ENCODE results near the gene ZNF792. TPM values are rescaled to one million over a fixed set of nuclear protein-coding genes. Genes with fewer than 3 reads are reported as not detected.
"Not testable (repeated sequence)": the region's sequence is repeated elsewhere in the genome, so short reads cannot be mapped to it uniquely, and the experiment has no call there.

Gene ZNF792
- total RNA-seq, 1 donor from 2014 or later: 5.9 TPM

GRCh38 chr19:34994643-34995541 lies 30.9 kb upstream of the ZNF792 start:
- peaks cover 9% of the 10 kb centered on the region for H3K4me1 ChIP-seq (ENCODE audit: insufficient read depth, low read length)
- Mint-ChIP-seq H3K27ac (ENCODE audit: unreplicated experiment) (no peak overlapping the region), H3K9me3 (ENCODE audit: unreplicated experiment) (peaks cover 6% of the 10 kb centered on the region), H3K27me3 (ENCODE audit: low read depth, unreplicated experiment) (peaks cover 2% of the 10 kb centered on the region), H3K4me3 (ENCODE audit: unreplicated experiment) (no peak overlapping the region), H3K36me3 (ENCODE audit: low read depth, unreplicated experiment) (no peaks in the 10 kb centered on the region), H3K4me1 (ENCODE audit: low read depth, unreplicated experiment) (no peaks in the 10 kb centered on the region)
- TF ChIP-seq EZH2 (IDR thresholded peaks at IDR 0.05; ENCODE audit: insufficient read depth, low read length): no peak
- TF ChIP-seq CTCF (IDR thresholded peaks at IDR 0.05; ENCODE audit: insufficient read depth, low read depth, low read length): no peak
- no peaks in the 10 kb centered on the region for H3K9me3 ChIP-seq (ENCODE audit: insufficient read depth, low read depth, low read length)
- H3K4me3 ChIP-seq (ENCODE audit: insufficient read depth, low read depth, low read length): no peak overlapping the region
- DNase-seq (ENCODE audit: low read depth) (no peak), FAIRE-seq (no peak)
- no peak overlapping the region for H3K4me2 ChIP-seq (ENCODE audit: low read length)
- H3K27me3 ChIP-seq (ENCODE audit: insufficient read depth, low read length): no peaks in the 10 kb centered on the region
- no peak overlapping the region for H3K9ac ChIP-seq (ENCODE audit: low read length)
- peaks cover 6% of the 10 kb centered on the region for H3K79me2 ChIP-seq (ENCODE audit: insufficient read depth, low read length)
- H4K20me1 ChIP-seq (ENCODE audit: insufficient read depth, low read length): no peaks in the 10 kb centered on the region
- H2AFZ ChIP-seq (ENCODE audit: low read depth, low read length): no peak overlapping the region
- no peak overlapping the region for H3K27ac ChIP-seq (ENCODE audit: low read depth, low read length)
- H3K36me3 ChIP-seq (ENCODE audit: insufficient read depth, low read length): no peaks in the 10 kb centered on the region

- no peak for FAIRE-seq
- peaks cover 5% of the 10 kb centered on the region for H3K4me1 ChIP-seq (ENCODE audit: insufficient read depth, low read length)
- H3K9me3 Mint-ChIP-seq (ENCODE audit: unreplicated experiment): peaks cover 6% of the 10 kb centered on the region
These were observed 30.2 kb upstream of the ZNF792 start for GRCh38 chr19:34994286-34994642.

GRCh38 chr19:34992582-34992981 lies 28.6 kb upstream of the ZNF792 start:
- not testable (repeated sequence) for H3K4me1 Mint-ChIP-seq (ENCODE audit: low read depth, unreplicated experiment); H4K20me1 ChIP-seq (ENCODE audit: insufficient read depth, low read length); H3K27ac Mint-ChIP-seq (ENCODE audit: unreplicated experiment); H3K79me2 ChIP-seq (ENCODE audit: insufficient read depth, low read length); H3K36me3 ChIP-seq (ENCODE audit: insufficient read depth, low read length); H3K9me3 ChIP-seq (ENCODE audit: insufficient read depth, low read depth, low read length); H3K27me3 ChIP-seq (ENCODE audit: insufficient read depth, low read length); H2AFZ ChIP-seq (ENCODE audit: low read depth, low read length); H3K9me3 Mint-ChIP-seq (ENCODE audit: unreplicated experiment); H3K9ac ChIP-seq (ENCODE audit: low read length); H3K27me3 Mint-ChIP-seq (ENCODE audit: low read depth, unreplicated experiment); DNase-seq (ENCODE audit: low read depth); FAIRE-seq; H3K4me1 ChIP-seq (ENCODE audit: insufficient read depth, low read length); H3K4me3 ChIP-seq (ENCODE audit: insufficient read depth, low read depth, low read length); H3K27ac ChIP-seq (ENCODE audit: low read depth, low read length); H3K4me3 Mint-ChIP-seq (ENCODE audit: unreplicated experiment); H3K4me2 ChIP-seq (ENCODE audit: low read length); H3K36me3 Mint-ChIP-seq (ENCODE audit: low read depth, unreplicated experiment)

More at GRCh38 chr19:34994286-34994642, 30.2 kb upstream of the ZNF792 start:
- DNase-seq (ENCODE audit: low read depth): no peak
- peaks cover 2% of the 10 kb centered on the region for H3K27me3 Mint-ChIP-seq (ENCODE audit: low read depth, unreplicated experiment)
- H3K27ac ChIP-seq (ENCODE audit: low read depth, low read length): no peak overlapping the region
- no peaks in the 10 kb centered on the region for H4K20me1 ChIP-seq (ENCODE audit: insufficient read depth, low read length)
- no peak overlapping the region for H3K4me2 ChIP-seq (ENCODE audit: low read length)
- no peak overlapping the region for H3K4me3 Mint-ChIP-seq (ENCODE audit: unreplicated experiment)
- H2AFZ ChIP-seq (ENCODE audit: low read depth, low read length): no peak overlapping the region
- H3K36me3 Mint-ChIP-seq (ENCODE audit: low read depth, unreplicated experiment): no peaks in the 10 kb centered on the region
- no peaks in the 10 kb centered on the region for H3K36me3 ChIP-seq (ENCODE audit: insufficient read depth, low read length)
- no peaks in the 10 kb centered on the region for H3K4me1 Mint-ChIP-seq (ENCODE audit: low read depth, unreplicated experiment)
- no peak overlapping the region for H3K27ac Mint-ChIP-seq (ENCODE audit: unreplicated experiment)
- H3K9ac ChIP-seq (ENCODE audit: low read length): no peak overlapping the region
- TF ChIP-seq EZH2 (IDR thresholded peaks at IDR 0.05; ENCODE audit: insufficient read depth, low read length): no peak
- no peak for TF ChIP-seq CTCF (IDR thresholded peaks at IDR 0.05; ENCODE audit: insufficient read depth, low read depth, low read length)
- H3K9me3 ChIP-seq (ENCODE audit: insufficient read depth, low read depth, low read length): no peaks in the 10 kb centered on the region
- H3K27me3 ChIP-seq (ENCODE audit: insufficient read depth, low read length): no peaks in the 10 kb centered on the region
- H3K4me3 ChIP-seq (ENCODE audit: insufficient read depth, low read depth, low read length): no peak overlapping the region
- peaks cover 2% of the 10 kb centered on the region for H3K79me2 ChIP-seq (ENCODE audit: insufficient read depth, low read length)
